ENCODE results near the gene EPHA6. TPM values are rescaled to one million over a fixed set of nuclear protein-coding genes. Genes with fewer than 3 reads are reported as not detected.

Gene EPHA6
- total and polyA plus RNA-seq, 2 donors (not counting 3 experiments of a cell fraction or from before 2014, with no cell fraction given): not detected

GRCh38 chr3:97698691-97699090, 884.3 kb downstream of the EPHA6 start:
- BruUV-seq (replicated peaks): no TSS peak
- DNase-seq (ENCODE audit: low read depth, low spot score) (no peak), FAIRE-seq (no peak)
- intact Hi-C loops (cut with micrococcal nuclease) (no loop called here), dilution Hi-C loops (cut with MboI; ENCODE audit: extremely low pct_ligation_motif_present, low sequenced_read_pairs) (no loop called here)
- CTCF ChIA-PET: interaction anchor here (0.7 kb wide), 1 partner anchor 21 kb away, joined by 3 read pairs; no protein-coding TSS in a partner anchor
- Histone ChIP-seq H3K27me3 (ENCODE audit: control insufficient read depth in 2 of 2, insufficient read depth in 2 of 2, low read length in 2 of 2) (peaks cover 0 to 2% of the 10 kb centered on the region in 2 experiments), H3K27ac (ENCODE audit: insufficient read depth, low read depth, low read length) (no peak overlapping the region), H3K4me2 (ENCODE audit: insufficient read depth, low read length) (no peak overlapping the region), H3K4me1 (ENCODE audit: control insufficient read depth, extremely low read depth, insufficient read depth, low read length) (no peaks in the 10 kb centered on the region), H4K20me1 (replicated peaks; ENCODE audit: control insufficient read depth, extremely low read depth, insufficient read depth, low read length) (no peaks in the 10 kb centered on the region), H3K9me3 (replicated peaks; ENCODE audit: control insufficient read depth, insufficient read depth, low read length) (no peaks in the 10 kb centered on the region), H3K9me1 (replicated peaks; ENCODE audit: control insufficient read depth, extremely low read depth, insufficient read depth, low read length) (no peaks in the 10 kb centered on the region), H2AFZ (ENCODE audit: low read depth, low read length) (no peak overlapping the region), H3K79me2 (ENCODE audit: control insufficient read depth, insufficient read depth, low read length) (no peaks in the 10 kb centered on the region), H3K4me3 (replicated peaks in 1 of 3; ENCODE audit: insufficient read depth in 1 of 3, low read depth in 1 of 3, low read length in 3 of 3) (no peak overlapping the region), H3K36me3 (ENCODE audit: control insufficient read depth in 2 of 2, extremely low read depth in 1 of 2, insufficient read depth in 2 of 2, low read length in 2 of 2) (no peaks in the 10 kb centered on the region), H3K9ac (replicated peaks; ENCODE audit: extremely low read depth, insufficient read depth, low read length) (no peak overlapping the region)
- TF ChIP-seq MYC (IDR thresholded peaks at IDR 0.05; ENCODE audit: low read depth, low read length) (no peak), GATA2 (IDR thresholded peaks at IDR 0.05; ENCODE audit: insufficient read depth, insufficient read length, low read depth, low read length) (no peak), POLR2A (IDR thresholded peaks at IDR 0.05; ENCODE audit: low read depth, low read length) (no peak), CTCF (IDR thresholded peaks at IDR 0.05; ENCODE audit: extremely low read depth in 1 of 2, insufficient read depth in 1 of 2, low read depth in 1 of 2, low read length in 2 of 2) (no peak), MAX (IDR thresholded peaks at IDR 0.05; ENCODE audit: insufficient read depth, insufficient read length) (no peak), EZH2 (IDR thresholded peaks at IDR 0.05; ENCODE audit: borderline replicate concordance, low read depth, low read length, severe bottlenecking) (no peak), JUN (IDR thresholded peaks at IDR 0.05; ENCODE audit: borderline replicate concordance, insufficient read depth, insufficient read length, low read depth) (no peak), POLR2AphosphoS5 (IDR thresholded peaks at IDR 0.05; ENCODE audit: insufficient read depth, low read depth, low read length) (no peak), FOS (IDR thresholded peaks at IDR 0.05; ENCODE audit: borderline replicate concordance, insufficient read depth, low read length) (no peak)
- POLR2A ChIA-PET: no interaction called here

All from endothelial cell of umbilical vein (primary cell).